Loucy (cell line): ENCODE data around the gene FGF12.

Source experiments
- H2AFZ ChIP-seq: fragments of 200-600 bp; sonication (generic); 2 replicates; pipeline ENCODE4 v1.6.0; 2016; ENCODE audit warnings: antibody characterized with exemption, mild to moderate bottlenecking, low read length, moderate library complexity
- H3F3A ChIP-seq: fragments of 200-600 bp; 2 replicates; pipeline ENCODE4 v1.6.0; 2016; ENCODE audit warnings: antibody characterized with exemption, low read depth, mild to moderate bottlenecking
- H3K27me3 ChIP-seq: fragments of 200-600 bp; sonication (generic); 2 replicates; pipeline ENCODE4 v1.6.1; 2014; ENCODE audit warnings: low read length, mild to moderate bottlenecking; ENCODE audit not compliant: insufficient read depth, poor library complexity, severe bottlenecking
- H3K36me3 ChIP-seq: fragments of 200-600 bp; sonication (generic); 2 replicates; pipeline ENCODE4 v1.6.1; 2016; ENCODE audit warnings: low read length; ENCODE audit not compliant: insufficient read depth
- H3K4me1 ChIP-seq: fragments of 200-600 bp; sonication (generic); 2 replicates; pipeline ENCODE4 v1.5.1; 2014; ENCODE audit warnings: low read length, mild to moderate bottlenecking; ENCODE audit not compliant: insufficient read depth, poor library complexity, severe bottlenecking
- H3K4me2 ChIP-seq: fragments of 200-600 bp; sonication (generic); 2 replicates; pipeline ENCODE4 v1.6.0; 2014; ENCODE audit warnings: antibody characterized with exemption, low read length, low read depth, mild to moderate bottlenecking; ENCODE audit not compliant: poor library complexity, severe bottlenecking
- H3K4me3 ChIP-seq: fragments of 200-600 bp; sonication (generic); 2 replicates; pipeline ENCODE4 v1.5.1; 2014; ENCODE audit warnings: low read length, mild to moderate bottlenecking, mixed read lengths; ENCODE audit not compliant: poor library complexity, severe bottlenecking
- H3K79me2 ChIP-seq: fragments of 200-600 bp; sonication (generic); 2 replicates; pipeline ENCODE4 v1.6.1; 2014; ENCODE audit warnings: low read length; ENCODE audit not compliant: insufficient read depth
- H3K9ac ChIP-seq: fragments of 200-600 bp; sonication (generic); 2 replicates; pipeline ENCODE4 v1.6.0; 2014; ENCODE audit warnings: mild to moderate bottlenecking, low read depth, low read length, moderate library complexity; ENCODE audit not compliant: poor library complexity, severe bottlenecking
- H3K9me2 ChIP-seq: fragments of 200-600 bp; sonication (generic); replicated peaks from 2 replicates; pipeline ENCODE4 v1.6.1; 2016; ENCODE audit warnings: low read depth, low read length, mixed read lengths
- H3K9me3 ChIP-seq: fragments of 200-600 bp; sonication (generic); 2 replicates; pipeline ENCODE4 v1.6.1; 2014; ENCODE audit warnings: mild to moderate bottlenecking, antibody characterized with exemption, low read length, low read depth; ENCODE audit not compliant: insufficient read depth
- H4K20me1 ChIP-seq: fragments of 200-600 bp; sonication (generic); 2 replicates; pipeline ENCODE4 v1.6.0; 2014; ENCODE audit warnings: antibody characterized with exemption, low read length, mild to moderate bottlenecking; ENCODE audit not compliant: insufficient read depth, poor library complexity, severe bottlenecking
- CTCF ChIP-seq: fragments of 200-600 bp; sonication (generic); conservative IDR thresholded peaks from 2 replicates; pipeline ENCODE4 v1.5.1; 2014; ENCODE audit warnings: mild to moderate bottlenecking, antibody characterized with exemption, low read length
- EZH2phosphoT487 ChIP-seq: fragments of 200-600 bp; IDR thresholded peaks from 2 replicates; pipeline ENCODE4 v1.6.1; 2018; ENCODE audit warnings: antibody characterized with exemption, mild to moderate bottlenecking, moderate library complexity, borderline replicate concordance

FGF12 gene

GRCh38 chr3:192382861-192383260, 344.5 kb downstream of the FGF12 start:
- Histone ChIP-seq H3K4me2 (no peak overlapping the region), H3K36me3 (no peaks in the 10 kb centered on the region), H3F3A (no peaks in the 10 kb centered on the region), H3K4me1 (no peaks in the 10 kb centered on the region), H4K20me1 (no peaks in the 10 kb centered on the region), H3K9ac (no peak overlapping the region), H3K27me3 (no peaks in the 10 kb centered on the region), H3K79me2 (no peaks in the 10 kb centered on the region), H3K9me2 (no peaks in the 10 kb centered on the region), H3K9me3 (no peaks in the 10 kb centered on the region), H2AFZ (no peak overlapping the region), H3K4me3 (no peak overlapping the region)
- TF ChIP-seq CTCF = no peak
- TF ChIP-seq EZH2phosphoT487 = no peak

- no peak overlapping the region for H2AFZ ChIP-seq
- no peaks in the 10 kb centered on the region for H3F3A ChIP-seq
- H3K4me2 ChIP-seq = no peak overlapping the region
- no peaks in the 10 kb centered on the region for H3K9me2 ChIP-seq
- H3K9ac ChIP-seq = no peak overlapping the region
- H4K20me1 ChIP-seq = no peaks in the 10 kb centered on the region
- TF ChIP-seq EZH2phosphoT487 (no peak), CTCF (no peak)
- no peak overlapping the region for H3K4me3 ChIP-seq
- H3K27me3 ChIP-seq = no peaks in the 10 kb centered on the region
- H3K79me2 ChIP-seq = no peaks in the 10 kb centered on the region
- no peaks in the 10 kb centered on the region for H3K4me1 ChIP-seq
- H3K9me3 ChIP-seq = no peaks in the 10 kb centered on the region
- H3K36me3 ChIP-seq = no peaks in the 10 kb centered on the region
Observed at GRCh38 chr3:192373586-192373985, 353.8 kb downstream of the FGF12 start.

- no peak overlapping the region for H3K4me3 ChIP-seq
- no peaks in the 10 kb centered on the region for H4K20me1 ChIP-seq
- no peaks in the 10 kb centered on the region for H3K4me1 ChIP-seq
- TF ChIP-seq CTCF (no peak), EZH2phosphoT487 (no peak)
- no peaks in the 10 kb centered on the region for H3K36me3 ChIP-seq
- H3F3A ChIP-seq = no peaks in the 10 kb centered on the region
- H3K79me2 ChIP-seq = no peaks in the 10 kb centered on the region
- no peak overlapping the region for H2AFZ ChIP-seq
- H3K9ac ChIP-seq = no peak overlapping the region
- no peaks in the 10 kb centered on the region for H3K9me2 ChIP-seq
- no peaks in the 10 kb centered on the region for H3K9me3 ChIP-seq
- no peaks in the 10 kb centered on the region for H3K27me3 ChIP-seq
- H3K4me2 ChIP-seq = no peak overlapping the region
Observed at GRCh38 chr3:192373032-192373431, 354.3 kb downstream of the FGF12 start.
